GM12872 (cell line): Measurements from ENCODE around the gene TTYH2.

Source experiments
- CTCF ChIP-seq: IDR thresholded peaks from 3 replicates; pipeline ENCODE4 v1.5.1; 2011; ENCODE audit warnings: low read depth, mild to moderate bottlenecking, low read length, moderate library complexity; ENCODE audit not compliant: insufficient read depth

TTYH2 gene

GRCh38 chr17:74202938-74203337, 10.4 kb upstream of the TTYH2 start:
- no peak for TF ChIP-seq CTCF

DNA sequence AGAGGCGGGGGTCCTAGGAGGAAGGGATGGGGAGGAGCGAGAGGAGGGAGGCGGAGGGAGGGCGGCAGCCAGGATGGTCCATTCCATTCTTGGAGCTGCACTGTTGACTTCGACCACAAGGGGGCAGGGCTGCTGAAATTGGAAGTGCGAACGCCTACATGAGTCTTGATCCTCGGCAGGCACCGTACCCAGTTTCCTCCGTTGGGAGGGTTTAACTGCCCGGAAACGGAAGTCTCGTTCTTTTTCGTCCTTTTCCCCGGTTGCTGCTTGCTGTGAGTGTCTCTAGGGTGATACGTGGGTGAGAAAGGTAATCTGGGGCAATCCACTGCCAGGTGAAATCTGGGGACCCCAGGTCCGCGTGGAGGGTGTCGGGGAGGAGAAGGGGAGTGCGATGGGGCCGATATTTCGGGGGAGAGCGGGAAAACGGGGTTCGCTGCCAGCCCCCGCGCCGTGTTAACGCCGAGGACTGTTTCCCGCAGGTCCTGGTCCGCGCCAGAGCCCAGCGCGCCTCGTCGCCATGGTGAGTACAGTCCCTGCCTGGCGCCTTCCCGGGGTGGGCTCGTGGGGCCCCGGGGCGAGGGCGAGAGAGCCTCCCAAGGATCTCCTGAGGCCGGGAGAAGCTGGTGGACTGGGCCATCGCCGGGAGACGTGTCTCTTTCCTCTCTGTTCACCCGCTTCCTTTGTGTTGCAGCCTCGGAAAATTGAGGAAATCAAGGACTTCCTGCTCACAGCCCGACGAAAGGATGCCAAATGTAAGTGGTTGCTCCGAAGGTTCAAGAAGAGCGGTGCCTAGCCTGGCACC, 9.7 kb upstream of the TTYH2 start, which contains the start of gene RPL38:
TSS of gene RPL38 (plus strand) at position 240 of the 802 bp plus-strand sequence. CDS start at position 518, 278 bp downstream.
- peak; percentile 99 for TF ChIP-seq CTCF

DNA sequence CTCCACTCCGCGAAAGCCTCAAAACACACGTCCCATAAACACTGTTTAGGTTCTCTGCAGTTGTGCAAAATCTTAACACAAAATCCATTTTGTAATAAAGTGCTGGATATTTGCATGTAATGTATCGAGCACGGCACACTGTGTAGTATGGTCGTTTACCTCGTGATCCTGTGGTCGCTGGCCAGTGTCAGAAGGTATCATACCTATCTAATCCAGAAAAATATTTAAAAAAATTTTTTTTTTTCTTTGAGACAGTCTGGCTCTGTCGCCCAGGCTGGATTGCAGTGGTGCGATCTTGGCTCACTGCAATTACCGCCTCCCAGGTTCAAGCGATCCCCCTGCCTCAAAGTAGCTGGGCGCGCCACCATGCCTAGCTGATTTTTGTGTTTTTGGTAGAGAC, 8.9 kb upstream of the TTYH2 start:
- TF ChIP-seq CTCF: no peak

DNA sequence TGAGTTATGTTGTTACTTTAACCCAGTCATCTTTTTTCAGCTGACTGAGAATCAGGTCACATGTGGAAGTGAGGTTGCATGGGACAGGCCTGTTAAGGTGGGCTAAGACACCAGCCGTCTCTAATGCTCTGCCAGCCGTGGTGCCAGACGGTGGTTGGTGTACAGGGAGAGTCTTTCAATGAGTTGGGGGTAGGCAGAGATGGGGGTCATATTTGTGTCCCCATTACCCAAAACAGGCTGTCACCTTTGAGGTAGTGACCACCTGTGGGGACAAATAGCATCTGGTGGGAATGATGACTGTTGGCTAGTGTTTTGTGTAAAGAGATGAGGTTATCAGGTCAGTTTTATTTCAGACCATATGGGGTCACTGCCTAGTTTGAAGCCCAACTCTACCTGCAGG, 8.1 kb upstream of the TTYH2 start:
- no peak for TF ChIP-seq CTCF

DNA sequence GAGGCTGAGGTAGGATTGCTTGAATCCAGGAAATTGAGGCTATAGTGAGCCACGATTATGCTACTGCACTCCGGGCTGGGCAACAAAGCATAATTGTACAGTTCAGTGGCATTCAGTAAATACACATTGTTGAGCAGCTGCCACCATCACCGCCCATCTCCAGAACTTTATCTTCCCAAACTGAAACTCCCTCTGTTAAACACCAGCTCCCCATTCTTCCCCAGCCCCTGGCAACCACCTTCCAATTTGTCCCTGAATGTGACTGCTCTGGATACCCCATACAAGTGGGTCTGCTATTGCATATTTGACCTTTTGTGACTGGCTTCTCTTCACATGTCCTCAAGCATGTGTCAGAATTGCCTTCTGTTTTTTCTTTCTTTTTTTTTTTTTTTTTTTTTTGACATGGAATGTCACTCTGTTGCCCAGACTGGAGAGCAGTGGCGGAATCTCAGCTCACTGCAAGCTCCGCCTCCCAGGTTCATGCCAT, 7.0 kb upstream of the TTYH2 start:
- TF ChIP-seq CTCF: no peak

GRCh38 chr17:74210191-74211140, 2.9 kb upstream of the TTYH2 start:
- peak; percentile 96 for TF ChIP-seq CTCF

- no peak for TF ChIP-seq CTCF
Measured at GRCh38 chr17:74211141-74211911, 2.0 kb upstream of the TTYH2 start.
